Left ventricle myocardium inferior (tissue), 1 donor: Measurements from ENCODE around the gene SORCS2. TPM values are rescaled to one million over a fixed set of nuclear protein-coding genes. Genes with fewer than 3 reads are reported as not detected.

Source experiments
- DNase-seq: peaks from one replicate; pipeline ENCODE4 v3.0.0-alpha.2; 2020
- H3K27ac ChIP-seq: fragments of 200-600 bp; replicated peaks from 2 replicates; pipeline ENCODE4 v1.8.0; 2021
- H3K27me3 ChIP-seq: fragments of 200-600 bp; 2 replicates; pipeline ENCODE4 v1.8.0; 2021; ENCODE audit warnings: low read depth
- H3K36me3 ChIP-seq: fragments of 200-600 bp; 2 replicates; pipeline ENCODE4 v1.8.0; 2021
- H3K4me1 ChIP-seq: fragments of 200-600 bp; 2 replicates; pipeline ENCODE4 v1.8.0; 2021
- H3K4me3 ChIP-seq: fragments of 200-600 bp; 2 replicates; pipeline ENCODE4 v1.8.0; 2021; ENCODE audit warnings: mild to moderate bottlenecking, moderate library complexity
- H3K9me3 ChIP-seq: fragments of 200-600 bp; replicated peaks from 2 replicates; pipeline ENCODE4 v1.8.0; 2021
- intact Hi-C: fragments of 100-400 bp; cut with micrococcal nuclease; formaldehyde crosslinking; loops from one replicate; pipeline ENCODE4 v1.11.0; 2022
- total RNA-seq: library from RNA; stranded (reverse); fragmentation: NEBNext Ultra II Directional; extraction: Animal tissue kit (Norgen Biotek cat#: 25700); gene quantifications from one replicate; pipeline ENCODE4 v1.2.1, GENCODE V29; 2021
- TF ChIP-seq, protein P1 (sequence below): fragments of 200-600 bp; IDR thresholded peaks from 2 replicates; pipeline ENCODE4 v1.8.0; 2021; ENCODE audit warnings: antibody characterized with exemption, mild to moderate bottlenecking, borderline replicate concordance
- donor health status: DM: no; HTN: yes; CAD: no; lungs with severe emphysema.

SORCS2 gene
- total RNA-seq, 1 donor from 2014 or later, result 1.2 TPM

- Histone ChIP-seq H3K4me3 (no peak overlapping the region), H3K4me1 (peaks cover 15% of the 10 kb centered on the region), H3K27ac (no peak overlapping the region), H3K36me3 (no peaks in the 10 kb centered on the region), H3K9me3 (no peaks in the 10 kb centered on the region), H3K27me3 (peaks cover 14% of the 10 kb centered on the region)
- intact Hi-C loops, result no loop called here
- DNase-seq, result no peak
- TF ChIP-seq, protein P1, sequence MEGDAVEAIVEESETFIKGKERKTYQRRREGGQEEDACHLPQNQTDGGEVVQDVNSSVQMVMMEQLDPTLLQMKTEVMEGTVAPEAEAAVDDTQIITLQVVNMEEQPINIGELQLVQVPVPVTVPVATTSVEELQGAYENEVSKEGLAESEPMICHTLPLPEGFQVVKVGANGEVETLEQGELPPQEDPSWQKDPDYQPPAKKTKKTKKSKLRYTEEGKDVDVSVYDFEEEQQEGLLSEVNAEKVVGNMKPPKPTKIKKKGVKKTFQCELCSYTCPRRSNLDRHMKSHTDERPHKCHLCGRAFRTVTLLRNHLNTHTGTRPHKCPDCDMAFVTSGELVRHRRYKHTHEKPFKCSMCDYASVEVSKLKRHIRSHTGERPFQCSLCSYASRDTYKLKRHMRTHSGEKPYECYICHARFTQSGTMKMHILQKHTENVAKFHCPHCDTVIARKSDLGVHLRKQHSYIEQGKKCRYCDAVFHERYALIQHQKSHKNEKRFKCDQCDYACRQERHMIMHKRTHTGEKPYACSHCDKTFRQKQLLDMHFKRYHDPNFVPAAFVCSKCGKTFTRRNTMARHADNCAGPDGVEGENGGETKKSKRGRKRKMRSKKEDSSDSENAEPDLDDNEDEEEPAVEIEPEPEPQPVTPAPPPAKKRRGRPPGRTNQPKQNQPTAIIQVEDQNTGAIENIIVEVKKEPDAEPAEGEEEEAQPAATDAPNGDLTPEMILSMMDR, result no peak
Measured at GRCh38 chr4:7289589-7289988, 97.3 kb downstream of the SORCS2 start.

DNA sequence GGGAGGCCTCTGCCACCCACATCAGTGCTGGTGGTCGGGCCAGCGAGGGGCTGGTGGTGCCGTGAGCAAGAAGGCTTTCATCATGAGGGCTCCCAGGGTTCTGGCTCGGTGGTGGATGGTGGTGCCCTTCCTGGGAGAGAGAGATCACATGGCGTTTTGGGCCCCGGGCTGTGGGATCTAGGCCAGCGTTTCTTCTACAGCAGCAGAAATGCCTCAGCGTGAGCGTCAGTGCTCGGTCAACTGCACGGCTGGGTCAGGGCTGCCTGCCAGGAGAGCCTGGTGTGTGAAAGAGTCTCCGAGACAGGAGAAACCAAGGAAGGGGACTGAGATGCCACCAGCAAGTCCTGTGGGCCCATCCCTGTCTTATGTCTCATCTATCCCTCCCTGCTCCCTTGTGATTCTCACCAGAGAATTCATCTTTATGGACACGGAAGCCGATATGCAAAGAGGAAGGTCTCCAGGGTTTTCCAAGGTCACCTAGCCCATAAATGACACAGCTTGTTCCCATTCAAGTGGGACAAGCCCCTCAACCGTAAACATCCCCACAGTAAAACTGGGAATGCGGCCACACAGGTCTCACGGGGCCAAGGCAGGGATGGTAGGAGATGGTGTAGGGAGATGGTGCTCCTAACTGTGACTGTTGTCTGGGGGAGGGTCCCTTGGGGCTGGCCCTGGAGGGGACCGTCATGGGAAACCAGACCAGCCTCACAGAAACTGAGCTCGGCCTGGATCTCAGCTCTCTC lies 99.2 kb downstream of the SORCS2 start:
- no peaks in the 10 kb centered on the region for H3K9me3 ChIP-seq
- H3K36me3 ChIP-seq, result no peaks in the 10 kb centered on the region
- TF ChIP-seq, protein P1, result no peak
- peak; percentile 71 for DNase-seq
- peak overlapping the region; percentile 14 for H3K4me3 ChIP-seq
- intact Hi-C loops, result no loop called here
- peaks cover 10% of the 10 kb centered on the region for H3K27me3 ChIP-seq
- peak overlapping the region; percentile 72 for H3K27ac ChIP-seq
- H3K4me1 ChIP-seq, result peaks cover 23% of the 10 kb centered on the region

DNA sequence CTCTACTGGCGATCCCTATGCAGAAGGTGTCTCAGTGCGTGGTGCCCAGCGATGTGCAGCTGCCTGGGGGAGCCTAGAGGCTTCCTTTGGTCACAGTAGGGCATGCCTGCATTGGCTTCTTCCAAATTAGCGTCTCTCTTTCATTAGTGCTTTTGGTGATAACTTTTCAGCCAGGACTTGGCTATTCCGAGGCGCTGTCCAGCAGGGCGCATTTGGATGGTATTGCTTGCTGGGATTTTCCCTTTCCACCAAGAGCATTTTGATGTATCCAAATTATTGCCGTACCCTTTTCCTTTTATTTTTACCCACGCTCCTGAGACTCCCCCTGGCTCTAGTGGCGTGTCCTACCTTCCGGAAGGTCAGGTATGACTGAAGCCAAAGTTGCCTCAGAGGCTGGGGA lies 101.4 kb downstream of the SORCS2 start:
- H3K27ac ChIP-seq, result no peak overlapping the region
- intact Hi-C loops, result no loop called here

DNA sequence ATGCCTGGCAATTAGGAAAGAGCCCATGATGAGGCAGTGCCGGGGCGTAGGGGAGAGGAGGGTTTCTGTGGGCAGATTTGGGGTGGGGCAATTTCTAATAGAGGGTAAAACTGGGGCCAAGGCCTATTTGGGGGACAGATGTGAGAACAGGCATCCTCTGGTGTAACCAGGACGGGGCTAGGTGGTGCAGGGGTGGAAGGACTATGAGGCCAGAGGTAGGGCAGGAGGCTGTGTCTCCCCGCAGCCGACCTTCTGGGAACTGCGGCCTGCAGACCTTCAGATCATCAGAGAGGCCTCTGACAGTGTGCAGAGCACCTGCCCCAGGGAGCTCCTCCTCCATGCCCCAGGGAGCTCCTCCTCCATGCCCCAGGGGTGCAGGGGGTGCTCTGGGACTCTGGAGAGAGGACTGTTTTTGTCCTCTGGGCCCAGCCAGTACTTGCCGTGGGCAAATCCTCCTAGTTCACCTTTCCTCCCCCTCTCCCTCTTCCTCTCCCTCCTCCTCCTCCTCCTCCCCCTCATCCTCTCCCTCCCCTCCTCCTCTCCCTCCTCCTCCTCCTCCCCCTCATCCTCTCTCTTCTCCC lies 101.9 kb downstream of the SORCS2 start:
- Histone ChIP-seq H3K4me3 (no peak overlapping the region), H3K4me1 (peaks cover 23% of the 10 kb centered on the region), H3K27ac (no peak overlapping the region), H3K9me3 (no peaks in the 10 kb centered on the region), H3K36me3 (no peaks in the 10 kb centered on the region), H3K27me3 (peaks cover 11% of the 10 kb centered on the region)
- TF ChIP-seq, protein P1, result no peak
- no peak for DNase-seq
- intact Hi-C loops, result no loop called here

More for the DNA sequence above, 101.4 kb downstream of the SORCS2 start:
- TF ChIP-seq, protein P1, result no peak
- Histone ChIP-seq H3K27me3 (peaks cover 11% of the 10 kb centered on the region), H3K36me3 (no peaks in the 10 kb centered on the region), H3K9me3 (no peaks in the 10 kb centered on the region), H3K4me3 (no peak overlapping the region), H3K4me1 (peaks cover 23% of the 10 kb centered on the region)
- no peak for DNase-seq

DNA sequence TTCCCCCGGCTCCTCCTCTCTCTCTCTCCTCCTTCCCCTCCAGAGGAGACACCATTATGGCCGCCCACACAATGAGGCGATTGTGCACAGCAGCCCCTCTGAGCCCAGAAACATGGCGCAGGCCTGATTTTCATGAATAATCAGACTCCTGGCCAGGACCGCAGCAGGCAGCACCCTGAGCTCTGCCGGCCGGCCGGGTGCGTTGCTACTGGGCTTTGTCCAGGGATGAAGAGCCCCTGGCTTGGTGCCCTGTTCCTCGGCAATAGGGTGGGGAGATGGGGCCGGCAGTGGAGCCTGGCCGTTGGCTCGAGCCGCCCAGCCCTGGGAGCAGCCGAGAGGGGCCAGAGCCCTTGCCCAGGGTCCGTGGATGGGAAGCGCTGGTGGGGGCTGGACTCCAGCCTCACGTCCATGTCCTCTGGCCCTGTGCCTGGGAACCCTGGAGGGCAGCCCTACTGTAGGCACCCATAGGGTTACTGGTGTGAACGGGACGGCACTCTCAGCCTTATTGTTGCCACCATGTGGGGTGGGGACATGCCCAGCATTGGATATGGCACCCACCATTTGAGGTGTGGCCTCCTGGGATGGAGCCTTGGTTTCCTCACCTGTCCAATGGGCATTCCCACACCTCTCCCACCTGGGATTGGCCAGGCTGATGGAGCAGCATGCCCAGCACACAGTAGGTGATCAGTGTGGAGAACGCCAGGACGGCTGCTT lies 103.0 kb downstream of the SORCS2 start:
- DNase-seq, result peak; percentile 65
- H3K27me3 ChIP-seq, result peaks cover 14% of the 10 kb centered on the region
- TF ChIP-seq, protein P1, result no peak
- intact Hi-C loops, result loop anchor here (5.0 kb wide), 1 partner anchor 103 kb away; the partner anchor contains the start of gene SORCS2
- peak overlapping the region; percentile 36 for H3K4me3 ChIP-seq
- peak overlapping the region; percentile 11 for H3K27ac ChIP-seq
- H3K9me3 ChIP-seq, result no peaks in the 10 kb centered on the region
- peaks cover 23% of the 10 kb centered on the region for H3K4me1 ChIP-seq
- no peaks in the 10 kb centered on the region for H3K36me3 ChIP-seq
